Neural cell (in vitro differentiated cells): ENCODE data around the gene VEPH1. TPM values are rescaled to one million over a fixed set of nuclear protein-coding genes. Genes with fewer than 3 reads are reported as not detected.

Experiments used
- H2AFZ ChIP-seq: fragments of 200-600, 300-800 bp; sonication (generic), shearing (Covaris generic); 2 replicates; pipeline ENCODE4 v1.6.0; 2014; ENCODE audit warnings: low read depth, mild to moderate bottlenecking, antibody characterized with exemption, low read length, moderate library complexity
- H3F3A ChIP-seq: fragments of 200-600 bp; shearing (Covaris generic); 2 replicates; pipeline ENCODE4 v1.6.1; 2016; ENCODE audit warnings: mild to moderate bottlenecking, moderate library complexity, mixed read lengths, antibody characterized with exemption, low read length; ENCODE audit not compliant: insufficient read depth, poor library complexity, severe bottlenecking
- H3K27ac ChIP-seq: fragments of 200-600, 300-800 bp; sonication (generic), shearing (Covaris generic); 2 replicates; pipeline ENCODE4 v1.5.1; 2014; ENCODE audit warnings: mild to moderate bottlenecking, low read length, moderate library complexity
- H3K27me3 ChIP-seq: fragments of 300-800, 200-600 bp; sonication (generic), shearing (Covaris generic); 2 replicates; pipeline ENCODE4 v1.6.0; 2014; ENCODE audit warnings: mild to moderate bottlenecking, low read depth, low read length, moderate library complexity; ENCODE audit not compliant: insufficient read depth
- H3K36me3 ChIP-seq: fragments of 300-800, 200-600 bp; sonication (generic), shearing (Covaris generic); 2 replicates; pipeline ENCODE4 v1.5.1; 2014; ENCODE audit warnings: mild to moderate bottlenecking, antibody characterized with exemption, low read length, moderate library complexity; ENCODE audit not compliant: insufficient read depth
- H3K4me2 ChIP-seq: fragments of 300-800, 200-600 bp; sonication (generic), shearing (Covaris generic); 2 replicates; pipeline ENCODE4 v1.6.0; 2014; ENCODE audit warnings: mild to moderate bottlenecking, low read length
- H3K4me3 ChIP-seq: fragments of 300-800, 200-600 bp; sonication (generic), shearing (Covaris generic); 2 replicates; pipeline ENCODE4 v1.5.1; 2014; ENCODE audit warnings: mild to moderate bottlenecking, low read length, moderate library complexity
- H3K79me2 ChIP-seq: fragments of 200-600 bp; shearing (Covaris generic); replicated peaks from 2 replicates; pipeline ENCODE4 v1.6.0; 2014; ENCODE audit warnings: mild to moderate bottlenecking, low read length, moderate library complexity; ENCODE audit not compliant: insufficient read depth
- H3K9ac ChIP-seq: fragments of 300-800, 200-600 bp; sonication (generic), shearing (Covaris generic); 2 replicates; pipeline ENCODE4 v1.6.1; 2016; ENCODE audit warnings: mild to moderate bottlenecking, low read length, mixed read lengths
- H3K9me2 ChIP-seq: fragments of 200-600 bp; shearing (Covaris generic); 2 replicates; pipeline ENCODE4 v1.6.1; 2016; ENCODE audit warnings: mild to moderate bottlenecking, low read length, mixed read lengths; ENCODE audit not compliant: insufficient read depth
- H3K9me3 ChIP-seq: fragments of 200-600, 300-800 bp; sonication (generic), shearing (Covaris generic); 2 replicates; pipeline ENCODE4 v1.6.1; 2016; ENCODE audit warnings: mild to moderate bottlenecking, mixed run types, low read length, moderate library complexity, mixed read lengths
- H4K20me1 ChIP-seq: fragments of 200-600 bp; shearing (Covaris generic); 2 replicates; pipeline ENCODE4 v1.6.1; 2016; ENCODE audit warnings: mild to moderate bottlenecking, mixed run types; ENCODE audit not compliant: insufficient read depth
- EP300 ChIP-seq: fragments of 450-650 bp; conservative IDR thresholded peaks from 2 replicates; pipeline ENCODE4 v1.6.1; 2014; ENCODE audit warnings: antibody characterized with exemption, mild to moderate bottlenecking, moderate library complexity; ENCODE audit not compliant: poor library complexity, severe bottlenecking
- EZH2 ChIP-seq: fragments of 200-600, 300-800 bp; shearing (Covaris generic), sonication (generic); IDR thresholded peaks from 2 replicates; pipeline ENCODE4 v1.6.1; 2014; ENCODE audit warnings: antibody characterized with exemption, low read length, borderline replicate concordance, mild to moderate bottlenecking; ENCODE audit not compliant: insufficient read depth, poor library complexity, severe bottlenecking
- MXI1 ChIP-seq: fragments of 450-650 bp; conservative IDR thresholded peaks from 2 replicates; pipeline ENCODE4 v1.6.1; 2014; ENCODE audit warnings: antibody characterized with exemption, mild to moderate bottlenecking; ENCODE audit not compliant: poor library complexity, severe bottlenecking
- POLR2AphosphoS5 ChIP-seq: IDR thresholded peaks from 2 replicates; pipeline ENCODE4 v1.6.1; 2012
- RAD21 ChIP-seq: fragments of 450-650 bp; conservative IDR thresholded peaks from 2 replicates; pipeline ENCODE4 v1.6.1; 2014; ENCODE audit warnings: antibody characterized with exemption, mild to moderate bottlenecking, moderate library complexity
- SMC3 ChIP-seq: fragments of 450-650 bp; conservative IDR thresholded peaks from 2 replicates; pipeline ENCODE4 v1.6.1; 2014; ENCODE audit warnings: antibody characterized with exemption, mild to moderate bottlenecking, moderate library complexity; ENCODE audit not compliant: poor library complexity
- TAF1 ChIP-seq: IDR thresholded peaks from 2 replicates; pipeline ENCODE4 v1.6.1; 2012; ENCODE audit warnings: low read depth
- polyA plus RNA-seq: library from polyadenylated mRNA; depleted of rRNA; stranded (reverse); fragments of >200 nt; gene quantifications from 2 replicates; pipeline ENCODE4 v1.2.3, GENCODE V29; 2014
- TF ChIP-seq, protein P1 (sequence below): IDR thresholded peaks from 2 replicates; pipeline ENCODE4 v1.6.1; 2012; ENCODE audit warnings: borderline replicate concordance
- TF ChIP-seq, protein P2 (sequence below): fragments of 450-650 bp; IDR thresholded peaks from 2 replicates; pipeline ENCODE4 v1.5.1; 2014; ENCODE audit warnings: antibody characterized with exemption, mild to moderate bottlenecking, moderate library complexity; ENCODE audit not compliant: poor library complexity, severe bottlenecking

VEPH1 gene
- polyA plus RNA-seq, 1 donor from 2014 or later, result 0.89 TPM

DNA sequence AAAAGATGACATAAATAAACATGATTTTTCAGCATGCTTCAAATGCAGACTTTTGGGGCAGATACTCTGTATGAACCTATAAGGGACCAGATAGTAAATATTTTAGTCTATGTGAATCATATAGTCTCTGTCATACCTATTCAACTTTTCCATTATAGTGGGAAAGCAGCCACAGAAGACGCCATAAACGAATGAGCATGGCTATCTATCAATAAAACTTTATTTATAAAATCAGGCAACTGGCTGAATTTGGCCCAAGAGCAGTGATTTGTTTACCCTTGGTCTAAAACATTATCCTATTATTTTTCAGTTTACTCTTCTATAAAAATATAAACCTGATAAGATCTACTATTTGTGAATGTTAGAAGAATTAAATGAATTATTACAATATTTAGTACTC, 25.9 kb upstream of the VEPH1 start:
- no peak overlapping the region for H3K27ac ChIP-seq
- TF ChIP-seq POLR2AphosphoS5 (no peak), RAD21 (no peak), SMC3 (no peak), EZH2 (no peak), EP300 (no peak), MXI1 (no peak), TAF1 (no peak)
- TF ChIP-seq, protein P1, sequence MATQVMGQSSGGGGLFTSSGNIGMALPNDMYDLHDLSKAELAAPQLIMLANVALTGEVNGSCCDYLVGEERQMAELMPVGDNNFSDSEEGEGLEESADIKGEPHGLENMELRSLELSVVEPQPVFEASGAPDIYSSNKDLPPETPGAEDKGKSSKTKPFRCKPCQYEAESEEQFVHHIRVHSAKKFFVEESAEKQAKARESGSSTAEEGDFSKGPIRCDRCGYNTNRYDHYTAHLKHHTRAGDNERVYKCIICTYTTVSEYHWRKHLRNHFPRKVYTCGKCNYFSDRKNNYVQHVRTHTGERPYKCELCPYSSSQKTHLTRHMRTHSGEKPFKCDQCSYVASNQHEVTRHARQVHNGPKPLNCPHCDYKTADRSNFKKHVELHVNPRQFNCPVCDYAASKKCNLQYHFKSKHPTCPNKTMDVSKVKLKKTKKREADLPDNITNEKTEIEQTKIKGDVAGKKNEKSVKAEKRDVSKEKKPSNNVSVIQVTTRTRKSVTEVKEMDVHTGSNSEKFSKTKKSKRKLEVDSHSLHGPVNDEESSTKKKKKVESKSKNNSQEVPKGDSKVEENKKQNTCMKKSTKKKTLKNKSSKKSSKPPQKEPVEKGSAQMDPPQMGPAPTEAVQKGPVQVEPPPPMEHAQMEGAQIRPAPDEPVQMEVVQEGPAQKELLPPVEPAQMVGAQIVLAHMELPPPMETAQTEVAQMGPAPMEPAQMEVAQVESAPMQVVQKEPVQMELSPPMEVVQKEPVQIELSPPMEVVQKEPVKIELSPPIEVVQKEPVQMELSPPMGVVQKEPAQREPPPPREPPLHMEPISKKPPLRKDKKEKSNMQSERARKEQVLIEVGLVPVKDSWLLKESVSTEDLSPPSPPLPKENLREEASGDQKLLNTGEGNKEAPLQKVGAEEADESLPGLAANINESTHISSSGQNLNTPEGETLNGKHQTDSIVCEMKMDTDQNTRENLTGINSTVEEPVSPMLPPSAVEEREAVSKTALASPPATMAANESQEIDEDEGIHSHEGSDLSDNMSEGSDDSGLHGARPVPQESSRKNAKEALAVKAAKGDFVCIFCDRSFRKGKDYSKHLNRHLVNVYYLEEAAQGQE, result no peak
- TF ChIP-seq, protein P2, sequence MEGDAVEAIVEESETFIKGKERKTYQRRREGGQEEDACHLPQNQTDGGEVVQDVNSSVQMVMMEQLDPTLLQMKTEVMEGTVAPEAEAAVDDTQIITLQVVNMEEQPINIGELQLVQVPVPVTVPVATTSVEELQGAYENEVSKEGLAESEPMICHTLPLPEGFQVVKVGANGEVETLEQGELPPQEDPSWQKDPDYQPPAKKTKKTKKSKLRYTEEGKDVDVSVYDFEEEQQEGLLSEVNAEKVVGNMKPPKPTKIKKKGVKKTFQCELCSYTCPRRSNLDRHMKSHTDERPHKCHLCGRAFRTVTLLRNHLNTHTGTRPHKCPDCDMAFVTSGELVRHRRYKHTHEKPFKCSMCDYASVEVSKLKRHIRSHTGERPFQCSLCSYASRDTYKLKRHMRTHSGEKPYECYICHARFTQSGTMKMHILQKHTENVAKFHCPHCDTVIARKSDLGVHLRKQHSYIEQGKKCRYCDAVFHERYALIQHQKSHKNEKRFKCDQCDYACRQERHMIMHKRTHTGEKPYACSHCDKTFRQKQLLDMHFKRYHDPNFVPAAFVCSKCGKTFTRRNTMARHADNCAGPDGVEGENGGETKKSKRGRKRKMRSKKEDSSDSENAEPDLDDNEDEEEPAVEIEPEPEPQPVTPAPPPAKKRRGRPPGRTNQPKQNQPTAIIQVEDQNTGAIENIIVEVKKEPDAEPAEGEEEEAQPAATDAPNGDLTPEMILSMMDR, result no peak
- no peak overlapping the region for H3K9ac ChIP-seq
- no peaks in the 10 kb centered on the region for H3K79me2 ChIP-seq
- H3F3A ChIP-seq, result no peaks in the 10 kb centered on the region
- no peaks in the 10 kb centered on the region for H4K20me1 ChIP-seq
- H3K36me3 ChIP-seq, result no peaks in the 10 kb centered on the region
- no peaks in the 10 kb centered on the region for H3K9me3 ChIP-seq
- no peak overlapping the region for H3K4me3 ChIP-seq
- H2AFZ ChIP-seq, result no peak overlapping the region
- no peaks in the 10 kb centered on the region for H3K27me3 ChIP-seq
- H3K9me2 ChIP-seq, result no peaks in the 10 kb centered on the region
- H3K4me2 ChIP-seq, result no peak overlapping the region

DNA sequence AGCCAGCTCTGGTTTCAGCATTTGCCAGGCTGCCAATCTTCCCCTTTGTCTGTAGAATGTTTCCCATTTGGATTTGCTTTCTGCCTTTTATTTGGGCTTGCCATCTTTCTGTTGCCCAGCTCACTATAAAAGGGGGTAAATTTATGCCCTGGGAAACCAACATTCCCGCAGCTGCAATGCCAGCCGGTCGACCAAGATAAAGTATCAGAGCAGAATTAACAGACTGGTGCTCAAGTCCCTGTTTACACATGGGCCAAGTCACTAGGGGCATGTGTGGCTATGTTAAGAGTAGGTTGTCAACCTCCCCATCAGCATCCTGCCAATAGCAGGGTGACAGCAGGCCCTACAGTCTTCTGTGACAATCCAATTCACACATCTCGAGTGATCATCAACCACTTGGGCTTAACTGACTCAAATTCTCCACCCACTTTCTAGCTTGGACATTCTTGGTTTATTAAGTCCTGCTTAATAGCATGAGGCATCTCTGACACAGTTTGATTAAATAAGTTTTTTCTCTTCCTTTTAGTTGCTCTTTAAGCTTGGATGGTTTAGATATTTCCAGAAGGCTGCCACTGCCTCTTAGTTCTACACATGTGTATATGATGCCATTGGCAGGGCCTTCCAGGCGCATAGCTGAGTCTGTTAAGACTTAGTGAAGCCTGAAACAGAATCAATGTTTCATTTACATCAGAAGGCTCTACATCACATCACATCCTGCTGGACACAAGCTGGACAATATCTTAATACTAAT, 24.1 kb upstream of the VEPH1 start:
- Histone ChIP-seq H3K9me2 (no peaks in the 10 kb centered on the region), H3K79me2 (no peaks in the 10 kb centered on the region), H3K27ac (no peak overlapping the region), H3K4me3 (no peak overlapping the region), H3K27me3 (no peaks in the 10 kb centered on the region), H3K9ac (no peak overlapping the region), H4K20me1 (no peaks in the 10 kb centered on the region), H3K9me3 (no peaks in the 10 kb centered on the region), H2AFZ (no peak overlapping the region), H3F3A (no peaks in the 10 kb centered on the region), H3K4me2 (no peak overlapping the region), H3K36me3 (no peaks in the 10 kb centered on the region)
- no peak for TF ChIP-seq SMC3
- TF ChIP-seq, protein P2, result no peak
- TF ChIP-seq TAF1, result no peak
- TF ChIP-seq POLR2AphosphoS5, result no peak
- TF ChIP-seq EP300, result no peak
- TF ChIP-seq RAD21, result no peak
- TF ChIP-seq, protein P1, result no peak
- TF ChIP-seq MXI1, result no peak
- no peak for TF ChIP-seq EZH2
